ENCODE data around the gene MITF.

Gene MITF

DNA sequence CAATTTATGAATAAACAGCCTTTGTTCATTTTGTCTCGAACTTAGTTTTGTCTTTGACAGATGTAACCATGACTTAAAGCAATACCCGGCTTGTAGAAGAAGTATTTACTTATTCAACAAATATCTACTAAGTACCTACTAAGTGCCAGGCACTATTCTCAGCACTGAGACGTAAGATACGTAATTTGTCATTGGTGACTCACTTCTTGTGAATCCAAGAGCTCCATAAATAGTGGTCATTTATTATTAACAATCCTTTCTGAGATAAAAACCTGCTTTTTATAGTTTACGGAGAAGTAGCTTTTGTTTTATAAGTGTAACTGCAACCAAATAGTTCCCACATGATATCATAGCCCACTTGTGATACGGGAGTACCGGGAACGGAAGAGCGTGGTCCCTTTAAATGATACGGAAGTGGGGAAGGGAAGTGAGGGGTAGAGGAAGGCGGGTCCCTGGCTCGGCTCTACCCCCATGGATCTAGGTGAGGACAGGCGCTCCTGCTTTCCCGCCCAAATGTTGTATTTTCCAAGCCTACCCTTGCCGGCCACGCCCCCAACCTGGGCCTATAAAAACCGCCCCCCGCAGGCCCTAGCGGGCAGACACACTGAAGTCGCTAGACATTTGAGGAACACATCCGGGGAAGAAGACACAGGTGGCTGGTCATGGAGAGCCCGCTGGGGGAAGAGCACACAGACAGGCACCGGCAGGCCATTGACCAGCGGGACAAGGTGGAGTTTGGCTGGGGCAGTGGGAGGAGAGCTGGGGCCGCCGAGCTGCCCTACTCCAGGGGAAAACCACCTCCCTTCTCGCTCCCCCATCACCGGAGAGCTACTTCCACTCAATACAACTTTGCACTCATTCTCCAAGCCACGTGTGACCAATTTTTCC is 260.1 kb downstream of the MITF start, which contains the start of gene SAMMSON:
TSS of gene SAMMSON (plus strand) at position 594 of the 888 bp plus-strand sequence.
- DNase-seq (no peak), ATAC-seq (replicated peaks) (no peak)
- Mint-ChIP-seq H3K36me3 (ENCODE audit: insufficient read depth) (no peaks in the 10 kb centered on the region), H3K4me1 (ENCODE audit: low read depth in 2 of 2) (no peaks in the 10 kb centered on the region), H3K27me3 (no peaks in the 10 kb centered on the region), H3K27ac (no peak within 1 kb of the TSS), H3K9me3 (peaks cover 3 to 6% of the 10 kb centered on the region in 2 donors), H3K4me3 (peak within 1 kb of the TSS in 1 of 2 donors; percentile 44)

- no peak overlapping the region for H3K27ac Mint-ChIP-seq
- peaks cover 2 to 6% of the 10 kb centered on the region in 2 donors for H3K9me3 Mint-ChIP-seq
- no peaks in the 10 kb centered on the region for H3K36me3 Mint-ChIP-seq (ENCODE audit: insufficient read depth)
- H3K4me1 Mint-ChIP-seq (ENCODE audit: low read depth in 2 of 2), result no peaks in the 10 kb centered on the region
- DNase-seq, result no peak
- H3K4me3 Mint-ChIP-seq, result no peak overlapping the region
- ATAC-seq (replicated peaks), result no peak
- no peaks in the 10 kb centered on the region for H3K27me3 Mint-ChIP-seq
Measured at GRCh38 chr3:70000028-70000410, 260.8 kb downstream of the MITF start.

DNA sequence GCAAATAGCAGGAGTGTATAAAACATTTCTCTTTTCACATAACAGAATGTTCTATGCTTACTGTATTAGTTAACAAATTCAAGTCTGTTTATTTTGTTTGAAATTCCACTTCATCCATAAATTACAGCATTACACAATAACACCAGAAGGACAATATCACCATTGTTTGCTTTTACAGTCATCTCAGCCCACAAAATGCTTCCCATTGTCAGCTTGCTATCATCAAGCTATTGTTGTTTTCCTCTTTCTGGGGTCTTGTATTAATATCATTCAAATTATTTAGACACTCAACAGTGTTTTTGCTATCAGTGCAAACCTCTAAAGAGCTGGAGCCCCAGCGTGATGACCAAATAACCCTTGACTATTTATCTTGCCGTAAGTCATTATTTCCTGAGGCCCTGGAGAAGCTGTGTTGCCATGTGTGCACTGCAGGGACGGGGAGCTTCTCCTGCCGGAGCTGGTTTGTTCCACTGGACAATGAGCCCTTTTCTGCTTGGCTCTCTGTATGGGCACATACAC is 261.4 kb downstream of the MITF start:
- Mint-ChIP-seq H3K27me3 (no peaks in the 10 kb centered on the region), H3K27ac (no peak overlapping the region)
- DNase-seq, result no peak

DNA sequence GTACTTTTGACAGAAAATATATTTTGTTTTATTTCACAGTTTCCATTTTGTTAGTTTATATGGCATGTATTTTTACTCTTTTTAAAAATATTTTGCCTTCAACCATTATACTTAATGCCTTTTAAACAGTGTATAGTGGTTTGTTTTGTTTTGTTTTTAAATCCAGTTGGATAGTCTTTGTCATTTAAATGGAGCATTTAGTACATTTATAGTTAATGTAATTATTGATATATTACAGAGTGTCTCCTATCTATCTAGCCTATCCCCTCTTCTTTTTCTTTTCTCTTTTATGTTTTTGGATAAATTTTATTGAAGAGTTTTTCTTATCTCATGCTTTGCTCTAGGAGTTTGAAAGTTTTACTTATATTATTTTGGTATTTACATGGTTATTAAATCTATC is 263.9 kb downstream of the MITF start:
- H3K27me3 Mint-ChIP-seq, result no peaks in the 10 kb centered on the region
- no peak for DNase-seq
- no peaks in the 10 kb centered on the region for H3K4me1 Mint-ChIP-seq (ENCODE audit: low read depth in 2 of 2)
- H3K36me3 Mint-ChIP-seq (ENCODE audit: insufficient read depth), result no peaks in the 10 kb centered on the region
- peaks cover 2 to 6% of the 10 kb centered on the region in 2 donors for H3K9me3 Mint-ChIP-seq
- no peak overlapping the region for H3K4me3 Mint-ChIP-seq
- ATAC-seq (replicated peaks), result no peak
- H3K27ac Mint-ChIP-seq, result no peak overlapping the region

More for the DNA sequence above, 261.4 kb downstream of the MITF start:
- H3K4me3 Mint-ChIP-seq, result no peak overlapping the region
- H3K9me3 Mint-ChIP-seq, result peaks cover 2 to 6% of the 10 kb centered on the region in 2 donors
- H3K4me1 Mint-ChIP-seq (ENCODE audit: low read depth in 2 of 2), result no peaks in the 10 kb centered on the region
- no peaks in the 10 kb centered on the region for H3K36me3 Mint-ChIP-seq (ENCODE audit: insufficient read depth)
- ATAC-seq (replicated peaks), result no peak

- no peaks in the 10 kb centered on the region for H3K4me1 Mint-ChIP-seq (ENCODE audit: low read depth in 2 of 2)
- no peak for ATAC-seq (replicated peaks)
Measured at GRCh38 chr3:70006089-70006488, 266.8 kb downstream of the MITF start.

DNA sequence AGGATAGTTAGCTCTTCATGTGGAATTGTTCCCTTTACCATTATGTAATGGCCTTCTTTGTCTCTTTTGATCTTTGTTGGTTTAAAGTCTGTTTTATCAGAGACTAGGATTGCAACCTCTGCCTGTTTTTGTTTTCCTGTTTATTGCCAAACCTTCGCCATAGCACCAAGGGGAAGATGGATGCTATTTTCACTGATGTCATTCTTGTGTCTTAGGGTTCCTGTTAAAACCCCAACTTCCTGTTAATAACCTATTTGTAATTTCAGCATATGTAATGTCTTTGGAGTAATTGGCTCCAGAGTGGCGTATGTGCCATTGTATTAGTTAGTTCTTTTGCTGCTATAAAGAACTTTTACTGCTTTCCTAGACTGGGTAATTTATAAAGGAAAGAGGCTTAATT is 271.1 kb downstream of the MITF start:
- Mint-ChIP-seq H3K36me3 (ENCODE audit: insufficient read depth) (no peaks in the 10 kb centered on the region), H3K4me1 (ENCODE audit: low read depth in 2 of 2) (no peaks in the 10 kb centered on the region), H3K27me3 (no peaks in the 10 kb centered on the region), H3K9me3 (peaks cover 0 to 7% of the 10 kb centered on the region in 2 donors), H3K4me3 (no peak overlapping the region), H3K27ac (no peak overlapping the region)
- no peak for DNase-seq
- ATAC-seq (replicated peaks), result no peak

More at GRCh38 chr3:70006089-70006488, 266.8 kb downstream of the MITF start:
- H3K9me3 Mint-ChIP-seq, result peaks cover 2 to 13% of the 10 kb centered on the region in 2 donors
- no peaks in the 10 kb centered on the region for H3K36me3 Mint-ChIP-seq (ENCODE audit: insufficient read depth)
- no peak overlapping the region for H3K27ac Mint-ChIP-seq
- no peak for DNase-seq
- no peak overlapping the region for H3K4me3 Mint-ChIP-seq
- no peaks in the 10 kb centered on the region for H3K27me3 Mint-ChIP-seq

GRCh38 chr3:70011582-70011981 is 272.3 kb downstream of the MITF start:
- no peak overlapping the region for H3K4me3 Mint-ChIP-seq
- DNase-seq (no peak), ATAC-seq (replicated peaks) (no peak)
- H3K4me1 Mint-ChIP-seq (ENCODE audit: low read depth in 2 of 2), result no peaks in the 10 kb centered on the region
- H3K27ac Mint-ChIP-seq, result no peak overlapping the region
- no peaks in the 10 kb centered on the region for H3K36me3 Mint-ChIP-seq (ENCODE audit: insufficient read depth)
- no peaks in the 10 kb centered on the region for H3K27me3 Mint-ChIP-seq
- peaks cover 0 to 7% of the 10 kb centered on the region in 2 donors for H3K9me3 Mint-ChIP-seq

Measured in effector memory CD8-positive, alpha-beta T cell (primary cell).